ENCODE measurements around the gene SCG3. TPM values are rescaled to one million over a fixed set of nuclear protein-coding genes. Genes with fewer than 3 reads are reported as not detected.
A peak's percentile ranks its signal among the peaks of the same experiment; 100 is the strongest.
"Not testable (repeated sequence)": the region's sequence is repeated elsewhere in the genome, so short reads cannot be mapped to it uniquely, and the experiment has no call there.

SCG3 gene
- not detected for total RNA-seq
- long read RNA-seq, partial matches to known transcripts, result 0 of 1 reads
- long read RNA-seq, other reads (novel, unspliced or antisense), result 1 of 1 reads

DNA sequence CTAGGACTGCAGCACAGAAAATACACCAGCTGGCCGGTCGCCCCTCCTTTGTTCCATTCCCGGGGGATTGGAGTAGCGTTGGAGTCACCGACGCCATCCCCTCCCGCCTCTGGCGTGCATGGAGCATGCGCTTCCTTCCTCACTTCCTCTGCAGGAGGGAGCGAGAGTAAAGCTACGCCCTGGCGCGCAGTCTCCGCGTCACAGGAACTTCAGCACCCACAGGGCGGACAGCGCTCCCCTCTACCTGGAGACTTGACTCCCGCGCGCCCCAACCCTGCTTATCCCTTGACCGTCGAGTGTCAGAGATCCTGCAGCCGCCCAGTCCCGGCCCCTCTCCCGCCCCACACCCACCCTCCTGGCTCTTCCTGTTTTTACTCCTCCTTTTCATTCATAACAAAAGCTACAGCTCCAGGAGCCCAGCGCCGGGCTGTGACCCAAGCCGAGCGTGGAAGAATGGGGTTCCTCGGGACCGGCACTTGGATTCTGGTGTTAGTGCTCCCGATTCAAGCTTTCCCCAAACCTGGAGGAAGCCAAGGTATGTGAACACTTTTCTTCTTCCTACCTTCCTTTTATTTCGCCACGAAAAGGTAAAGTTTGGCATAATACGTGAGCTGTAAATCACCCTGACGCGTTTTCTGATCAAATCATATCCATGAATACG is at the start of gene SCG3:
SCG3 (plus strand) TSS at position 201 of the 661 bp plus-strand sequence; CDS start at position 454, 253 bp downstream.
- intact Hi-C loops (cut with DNase I), result no loop called here
- peak; percentile 88 for DNase-seq (ENCODE audit: low spot score)

DNA sequence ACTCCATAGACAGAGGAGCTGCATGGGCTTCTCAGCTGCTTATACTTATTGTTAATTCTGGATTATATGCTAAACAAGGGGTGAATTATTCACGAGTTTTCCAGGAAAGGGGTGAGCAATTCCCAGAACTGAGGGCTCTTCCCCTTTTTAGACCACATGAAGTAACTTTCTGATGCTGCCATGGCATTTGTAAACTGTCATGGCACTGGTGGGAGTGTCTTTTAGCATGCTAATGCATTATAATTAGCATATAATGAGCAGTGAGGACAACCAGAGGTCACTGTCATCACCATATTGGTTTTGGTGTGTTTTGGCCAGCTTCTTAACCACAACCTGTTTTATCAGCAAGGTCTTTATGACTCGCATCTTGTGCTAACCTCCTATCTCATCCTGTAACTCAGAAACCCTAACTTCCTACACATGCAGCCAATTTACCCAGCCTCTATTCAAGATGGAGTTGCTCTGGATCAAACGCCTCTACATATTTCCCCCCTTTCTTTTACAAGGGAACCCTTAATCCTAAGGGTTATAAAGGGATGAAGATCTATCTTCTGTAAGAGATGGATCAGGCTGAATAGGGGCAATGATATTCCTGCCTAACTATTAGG is 46.6 kb upstream of the SCG3 start:
- intact Hi-C loops (cut with DNase I), result no loop called here
- no peak for DNase-seq (ENCODE audit: low spot score)

DNA sequence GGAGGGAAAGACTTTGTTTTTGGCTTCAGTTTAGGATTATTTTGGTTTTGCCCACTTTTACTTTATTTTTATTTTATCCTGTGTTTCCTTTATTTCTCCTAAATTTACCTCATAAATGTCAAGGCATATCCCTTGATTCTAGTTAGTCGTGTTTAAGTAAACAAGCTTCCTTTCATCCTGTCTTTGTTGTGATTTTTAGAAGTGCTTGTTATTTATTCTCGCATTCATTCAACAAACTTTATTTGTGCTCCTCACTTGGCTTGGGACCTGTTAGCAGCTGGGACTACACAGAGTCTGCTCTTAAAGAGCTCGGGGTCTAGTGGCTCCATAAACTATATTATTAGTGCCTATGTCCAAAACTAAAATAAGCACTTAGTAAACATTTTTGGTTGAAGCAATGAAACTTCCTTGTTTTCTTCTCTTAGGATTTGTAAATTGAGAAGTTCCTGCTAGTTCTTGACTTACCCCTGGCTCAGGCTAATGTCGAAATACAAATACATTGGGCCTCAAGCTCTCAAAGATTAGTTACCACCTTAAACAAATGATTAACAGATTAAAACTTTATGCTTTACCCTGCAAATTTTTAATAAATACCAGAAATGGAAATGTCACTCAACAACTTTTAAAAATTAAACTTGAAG is 39.7 kb upstream of the SCG3 start:
- intact Hi-C loops (cut with DNase I), result no loop called here

GRCh38 chr15:51642696-51643095 is 38.6 kb upstream of the SCG3 start:
- no peak for DNase-seq (ENCODE audit: low spot score)
- intact Hi-C loops (cut with DNase I), result no loop called here

More for the DNA sequence above, 39.7 kb upstream of the SCG3 start:
- no peak for DNase-seq (ENCODE audit: low spot score)

- no peak for DNase-seq (ENCODE audit: low spot score)
- intact Hi-C loops (cut with DNase I), result no loop called here
Measured at GRCh38 chr15:51647128-51647562, 34.2 kb upstream of the SCG3 start.

- intact Hi-C loops (cut with DNase I); DNase-seq (ENCODE audit: low spot score): not testable (repeated sequence)
Measured at GRCh38 chr15:51648101-51648500, 33.2 kb upstream of the SCG3 start.

DNA sequence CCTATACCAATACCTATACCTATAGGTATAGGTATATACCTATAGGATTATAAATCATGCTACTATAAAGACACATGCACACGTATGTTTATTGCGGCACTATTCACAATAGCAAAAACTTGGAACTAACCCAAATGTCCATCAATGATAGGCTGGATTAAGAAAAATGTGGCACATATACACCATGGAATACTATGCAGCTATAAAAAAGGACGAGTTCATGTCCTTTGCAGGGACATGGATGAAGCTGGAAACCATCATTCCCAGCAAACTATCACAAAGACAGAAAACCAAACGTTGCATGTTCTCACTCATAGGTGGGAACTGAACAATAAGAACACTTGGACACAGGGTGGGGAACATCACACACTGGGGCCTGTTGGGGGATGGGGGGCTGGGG is 32.7 kb upstream of the SCG3 start:
- DNase-seq (ENCODE audit: low spot score); intact Hi-C loops (cut with DNase I): not testable (repeated sequence)

DNA sequence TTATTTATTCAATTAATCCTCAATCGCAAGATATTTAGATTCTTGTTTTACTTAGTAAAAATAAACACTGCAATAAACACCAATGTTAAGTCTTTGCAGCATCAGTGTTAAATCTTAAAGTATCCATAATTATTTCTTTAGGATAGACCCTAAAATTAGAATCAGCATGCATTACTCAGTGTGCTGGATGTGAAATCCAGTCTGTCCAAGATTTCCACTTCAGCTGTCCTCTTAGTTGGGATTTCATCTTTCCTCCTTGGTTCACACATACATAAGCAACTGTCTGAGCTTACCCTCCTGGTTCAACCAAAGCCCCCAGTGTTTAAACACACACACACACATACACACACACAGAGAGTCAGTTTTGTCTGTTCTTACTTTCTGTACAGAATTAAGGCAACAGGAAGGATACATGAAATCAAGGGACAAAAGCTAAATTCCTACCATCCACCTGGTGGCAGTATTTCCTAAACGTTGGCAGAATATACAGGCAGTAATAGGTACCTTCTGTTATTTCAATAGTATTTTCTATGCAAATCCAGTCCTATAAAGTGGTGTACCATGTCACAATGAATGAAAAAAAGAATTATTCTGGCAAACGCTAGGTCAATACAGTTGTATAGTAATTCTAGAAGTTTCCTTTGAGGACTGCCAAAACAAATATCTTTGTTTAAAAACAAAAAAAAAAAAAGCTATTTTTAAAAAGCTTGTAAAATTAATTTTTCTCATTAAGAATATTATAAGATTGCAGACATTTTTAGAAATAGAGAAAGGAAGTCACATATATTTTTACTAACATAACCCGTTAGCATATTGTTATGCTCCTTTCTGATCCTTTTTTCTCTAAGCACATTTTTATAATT is 31.4 kb upstream of the SCG3 start:
- intact Hi-C loops (cut with DNase I), result loop anchor here (2.0 kb wide), 1 partner anchor 127 kb away; no protein-coding TSS in a partner anchor
- DNase-seq (ENCODE audit: low spot score), result no peak

GRCh38 chr15:51652084-51652668 is 29.1 kb upstream of the SCG3 start:
- DNase-seq (ENCODE audit: low spot score), result no peak
- intact Hi-C loops (cut with DNase I), result no loop called here

GRCh38 chr15:51655401-51656057 is 25.8 kb upstream of the SCG3 start:
- DNase-seq (ENCODE audit: low spot score); intact Hi-C loops (cut with DNase I): not testable (repeated sequence)

DNA sequence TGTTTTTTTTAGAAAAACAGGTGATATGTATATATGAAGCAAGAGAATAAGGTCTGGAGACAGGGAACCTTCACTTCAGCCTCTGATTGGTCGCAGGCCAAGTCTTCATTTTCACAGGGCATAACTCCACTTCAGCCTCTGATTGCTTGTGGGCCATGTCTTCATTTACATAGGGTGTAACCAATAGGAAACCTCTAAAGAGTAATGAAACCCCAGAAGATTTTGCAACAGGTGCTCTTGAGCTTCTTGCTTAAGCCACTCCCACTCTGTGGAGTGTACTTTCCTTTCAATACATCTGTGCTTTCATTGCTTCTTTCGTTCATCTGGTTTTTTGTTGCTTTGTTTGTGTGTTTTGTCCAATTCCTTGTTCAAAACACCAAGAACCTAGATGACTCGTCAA is 22.6 kb upstream of the SCG3 start:
- no peak for DNase-seq (ENCODE audit: low spot score)
- intact Hi-C loops (cut with DNase I), result no loop called here

DNA sequence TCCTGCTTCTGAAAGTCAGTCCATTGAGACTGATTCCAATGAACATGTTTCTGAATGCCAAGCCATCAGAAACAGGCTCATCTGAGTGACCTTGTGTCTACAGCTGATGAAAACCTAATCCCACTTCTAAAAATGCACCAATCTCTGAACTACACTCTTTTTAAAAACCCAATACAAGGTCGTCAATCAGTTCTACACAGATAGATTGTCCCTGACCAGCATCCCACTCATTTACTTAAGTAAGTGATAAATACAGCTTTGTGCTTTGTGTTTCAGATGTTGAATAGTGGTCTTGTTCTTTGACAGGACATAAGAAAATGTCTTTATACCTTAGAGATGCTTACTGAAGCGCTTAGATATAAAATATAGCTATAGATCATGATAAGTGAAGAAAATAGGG is 20.2 kb upstream of the SCG3 start:
- no peak for DNase-seq (ENCODE audit: low spot score)
- intact Hi-C loops (cut with DNase I), result no loop called here

GRCh38 chr15:51667478-51667877 is 13.8 kb upstream of the SCG3 start:
- intact Hi-C loops (cut with DNase I), result no loop called here
- DNase-seq (ENCODE audit: low spot score), result no peak

DNA sequence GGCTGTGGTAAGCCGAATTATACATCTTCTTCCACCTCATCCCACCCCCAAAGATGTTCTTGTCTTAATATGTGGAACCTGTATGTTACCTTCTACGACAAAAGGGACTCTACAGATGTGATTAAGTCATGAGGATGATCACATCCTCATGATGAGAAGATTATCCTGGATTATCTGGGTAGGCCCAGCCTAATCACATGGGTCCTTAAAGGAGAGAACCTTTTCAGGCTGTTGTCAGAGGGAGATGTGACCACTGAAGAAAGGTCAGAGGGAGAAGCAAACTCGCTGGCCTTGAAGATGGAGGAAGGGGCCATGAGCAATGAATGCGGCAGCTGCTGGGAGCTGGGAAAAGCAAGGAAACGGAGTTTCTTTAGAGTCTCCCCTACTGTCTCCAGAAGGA is 12.9 kb upstream of the SCG3 start:
- intact Hi-C loops (cut with DNase I), result no loop called here
- DNase-seq (ENCODE audit: low spot score), result no peak

GRCh38 chr15:51669381-51669780 is 11.9 kb upstream of the SCG3 start:
- intact Hi-C loops (cut with DNase I), result no loop called here
- DNase-seq (ENCODE audit: low spot score), result no peak

DNA sequence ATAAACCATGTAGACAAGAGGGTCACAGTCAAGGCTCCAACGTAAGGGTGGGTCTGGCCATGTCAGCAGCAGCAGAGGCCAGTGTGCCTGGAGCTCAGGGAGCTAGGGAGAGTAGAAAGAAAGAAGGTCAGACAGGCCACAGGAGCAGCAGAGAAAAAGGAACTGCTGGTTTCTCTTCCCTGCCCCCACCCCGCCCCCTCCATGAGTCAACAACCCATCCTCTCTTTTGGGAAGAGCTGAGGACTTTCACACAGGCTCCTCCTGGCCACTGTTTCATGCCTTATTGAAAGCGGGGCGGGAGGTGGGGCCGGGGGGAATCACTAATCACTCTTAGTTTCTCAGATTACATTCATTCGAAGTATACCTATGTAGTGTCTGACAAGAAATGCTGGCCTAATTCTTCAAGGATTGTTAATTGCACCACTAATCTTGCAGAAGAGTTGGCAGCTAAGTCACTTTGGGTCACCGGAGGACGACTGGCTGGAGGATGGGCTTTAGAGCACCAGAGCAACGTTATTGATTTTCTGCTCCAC is 9.1 kb upstream of the SCG3 start:
- intact Hi-C loops (cut with DNase I), result no loop called here
- no peak for DNase-seq (ENCODE audit: low spot score)

GRCh38 chr15:51672913-51673857 is 8.1 kb upstream of the SCG3 start:
- intact Hi-C loops (cut with DNase I), result no loop called here
- DNase-seq (ENCODE audit: low spot score), result no peak

- intact Hi-C loops (cut with DNase I), result no loop called here
- no peak for DNase-seq (ENCODE audit: low spot score)
Measured at GRCh38 chr15:51675234-51675633, 6.1 kb upstream of the SCG3 start.
